IMR-90 (cell line): ENCODE data around the gene INPP5A.

Experiments
- CEBPB ChIP-seq: IDR thresholded peaks from 2 replicates; pipeline ENCODE4 v1.6.1; 2012; ENCODE audit warnings: low read depth, low read length, improper control_type of control experiment
- CTCF ChIP-seq: conservative IDR thresholded peaks from 2 replicates; pipeline ENCODE4 v1.5.1; 2012; ENCODE audit warnings: mild to moderate bottlenecking, low read depth, low read length, improper control_type of control experiment
- FOS ChIP-seq: fragments of 150-350 bp; IDR thresholded peaks from 2 replicates; pipeline ENCODE4 v1.6.1; 2016; ENCODE audit warnings: low read depth, low read length
- MAZ ChIP-seq: IDR thresholded peaks from 2 replicates; pipeline ENCODE4 v1.6.1; 2012; ENCODE audit warnings: low read depth, mild to moderate bottlenecking, low read length, improper control_type of control experiment, moderate library complexity, borderline replicate concordance
- POLR2A ChIP-seq: IDR thresholded peaks from 2 replicates; pipeline ENCODE4 v1.6.1; 2012; ENCODE audit warnings: mild to moderate bottlenecking, low read depth, low read length
- RAD21 ChIP-seq: IDR thresholded peaks from 2 replicates; pipeline ENCODE4 v1.6.1; 2012; ENCODE audit warnings: low read length, improper control_type of control experiment
- RCOR1 ChIP-seq: IDR thresholded peaks from 2 replicates; pipeline ENCODE4 v1.6.1; 2012; ENCODE audit warnings: mild to moderate bottlenecking, low read length, improper control_type of control experiment; ENCODE audit not compliant: insufficient replicate concordance
- SMC3 ChIP-seq: fragments of 150-350 bp; IDR thresholded peaks from 2 replicates; pipeline ENCODE4 v1.6.1; 2016; ENCODE audit warnings: low read depth, mild to moderate bottlenecking, antibody characterized with exemption, low read length, moderate library complexity

GRCh38 chr10:132652446-132652845, 114.9 kb downstream of the INPP5A start:
- TF ChIP-seq POLR2A (no peak), CTCF (no peak), FOS (no peak), RAD21 (no peak), RCOR1 (no peak), CEBPB (no peak), SMC3 (no peak), MAZ (no peak)
